ENCODE results near the gene RAB41.

DNA sequence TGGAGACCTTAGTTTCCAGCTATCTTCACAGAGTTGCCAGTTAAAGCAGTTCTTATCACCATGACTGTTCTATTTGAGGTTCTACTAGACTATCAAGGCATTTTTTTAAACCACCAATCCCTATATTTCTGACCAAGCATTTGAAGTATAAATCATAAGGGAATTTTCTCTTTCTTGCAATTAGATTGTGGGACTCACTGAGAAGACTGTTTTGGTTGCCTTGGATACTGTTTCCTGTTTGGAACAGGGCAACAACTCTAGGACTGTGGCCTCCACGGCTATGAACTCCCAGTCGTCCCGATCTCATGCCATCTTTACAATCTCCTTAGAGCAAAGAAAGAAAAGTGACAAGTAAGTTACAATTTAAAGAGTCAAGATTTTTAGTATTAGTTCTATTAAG, 19.7 kb downstream of the RAB41 start:
- TF ChIP-seq EP300 (IDR thresholded peaks at IDR 0.05; ENCODE audit: borderline replicate concordance in 1 of 2, low read depth in 1 of 2, low read length in 1 of 2) = no peak
- TF ChIP-seq, protein P1, sequence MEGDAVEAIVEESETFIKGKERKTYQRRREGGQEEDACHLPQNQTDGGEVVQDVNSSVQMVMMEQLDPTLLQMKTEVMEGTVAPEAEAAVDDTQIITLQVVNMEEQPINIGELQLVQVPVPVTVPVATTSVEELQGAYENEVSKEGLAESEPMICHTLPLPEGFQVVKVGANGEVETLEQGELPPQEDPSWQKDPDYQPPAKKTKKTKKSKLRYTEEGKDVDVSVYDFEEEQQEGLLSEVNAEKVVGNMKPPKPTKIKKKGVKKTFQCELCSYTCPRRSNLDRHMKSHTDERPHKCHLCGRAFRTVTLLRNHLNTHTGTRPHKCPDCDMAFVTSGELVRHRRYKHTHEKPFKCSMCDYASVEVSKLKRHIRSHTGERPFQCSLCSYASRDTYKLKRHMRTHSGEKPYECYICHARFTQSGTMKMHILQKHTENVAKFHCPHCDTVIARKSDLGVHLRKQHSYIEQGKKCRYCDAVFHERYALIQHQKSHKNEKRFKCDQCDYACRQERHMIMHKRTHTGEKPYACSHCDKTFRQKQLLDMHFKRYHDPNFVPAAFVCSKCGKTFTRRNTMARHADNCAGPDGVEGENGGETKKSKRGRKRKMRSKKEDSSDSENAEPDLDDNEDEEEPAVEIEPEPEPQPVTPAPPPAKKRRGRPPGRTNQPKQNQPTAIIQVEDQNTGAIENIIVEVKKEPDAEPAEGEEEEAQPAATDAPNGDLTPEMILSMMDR (IDR thresholded peaks at IDR 0.05) = no peak
- no peak for TF ChIP-seq REST (IDR thresholded peaks at IDR 0.05; ENCODE audit: low read depth, low read length)
- TF ChIP-seq, protein P2, sequence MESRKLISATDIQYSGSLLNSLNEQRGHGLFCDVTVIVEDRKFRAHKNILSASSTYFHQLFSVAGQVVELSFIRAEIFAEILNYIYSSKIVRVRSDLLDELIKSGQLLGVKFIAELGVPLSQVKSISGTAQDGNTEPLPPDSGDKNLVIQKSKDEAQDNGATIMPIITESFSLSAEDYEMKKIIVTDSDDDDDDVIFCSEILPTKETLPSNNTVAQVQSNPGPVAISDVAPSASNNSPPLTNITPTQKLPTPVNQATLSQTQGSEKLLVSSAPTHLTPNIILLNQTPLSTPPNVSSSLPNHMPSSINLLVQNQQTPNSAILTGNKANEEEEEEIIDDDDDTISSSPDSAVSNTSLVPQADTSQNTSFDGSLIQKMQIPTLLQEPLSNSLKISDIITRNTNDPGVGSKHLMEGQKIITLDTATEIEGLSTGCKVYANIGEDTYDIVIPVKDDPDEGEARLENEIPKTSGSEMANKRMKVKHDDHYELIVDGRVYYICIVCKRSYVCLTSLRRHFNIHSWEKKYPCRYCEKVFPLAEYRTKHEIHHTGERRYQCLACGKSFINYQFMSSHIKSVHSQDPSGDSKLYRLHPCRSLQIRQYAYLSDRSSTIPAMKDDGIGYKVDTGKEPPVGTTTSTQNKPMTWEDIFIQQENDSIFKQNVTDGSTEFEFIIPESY (IDR thresholded peaks at IDR 0.05; ENCODE audit: borderline replicate concordance, low read depth) = no peak
- TF ChIP-seq GABPA (IDR thresholded peaks at IDR 0.05; ENCODE audit: low read depth) = no peak
- TF ChIP-seq POLR2AphosphoS5 (IDR thresholded peaks at IDR 0.05; ENCODE audit: low read depth, low read length) = no peak
- TF ChIP-seq TAF1 (IDR thresholded peaks at IDR 0.05; ENCODE audit: borderline replicate concordance, low read depth, low read length) = no peak

Data from SK-N-SH (cell line).